Mesendoderm (in vitro differentiated cells): ENCODE results near the gene CTIF.

ENCODE experiments used
- DNase-seq: peaks from one replicate; pipeline ENCODE4 v3.0.0; 2013
- H2AK5ac ChIP-seq: 2 replicates; pipeline ENCODE4 v1.6.1; 2013; ENCODE audit warnings: low read length, inconsistent platforms
- H2BK120ac ChIP-seq: 2 replicates; pipeline ENCODE4 v1.6.1; 2013; ENCODE audit warnings: low read depth, mild to moderate bottlenecking, low read length, moderate library complexity, mixed read lengths
- H2BK15ac ChIP-seq: replicated peaks from 2 replicates; pipeline ENCODE4 v1.6.1; 2013; ENCODE audit warnings: low read depth, mild to moderate bottlenecking, moderate library complexity
- H2BK5ac ChIP-seq: 2 replicates; pipeline ENCODE4 v1.6.1; 2013; ENCODE audit warnings: low read length, inconsistent platforms
- H3K18ac ChIP-seq: 2 replicates; pipeline ENCODE4 v1.6.1; 2013; ENCODE audit warnings: mild to moderate bottlenecking, low read length, mixed read lengths
- H3K23ac ChIP-seq: one replicate; pipeline ENCODE4 v1.6.1; 2013; ENCODE audit warnings: low read length
- H3K27ac ChIP-seq: 2 replicates; pipeline ENCODE4 v1.5.1; 2013; ENCODE audit warnings: low read depth, mild to moderate bottlenecking, inconsistent platforms, low read length, moderate library complexity
- H3K27me3 ChIP-seq: 2 replicates; pipeline ENCODE4 v1.6.1; 2013; ENCODE audit warnings: low read length, control low read depth, mild to moderate bottlenecking, inconsistent platforms; ENCODE audit not compliant: insufficient read depth, poor library complexity
- H3K36me3 ChIP-seq: 2 replicates; pipeline ENCODE4 v1.6.1; 2013; ENCODE audit warnings: low read length, inconsistent platforms; ENCODE audit not compliant: control insufficient read depth, insufficient read depth
- H3K4ac ChIP-seq: one replicate; pipeline ENCODE4 v1.6.1; 2013; ENCODE audit warnings: low read depth, mild to moderate bottlenecking, low read length, moderate library complexity
- H3K4me1 ChIP-seq: 2 replicates; pipeline ENCODE4 v1.6.1; 2013; ENCODE audit warnings: low read depth, low read length, inconsistent platforms; ENCODE audit not compliant: control insufficient read depth
- H3K4me2 ChIP-seq: 2 replicates; pipeline ENCODE4 v1.6.1; 2013; ENCODE audit warnings: low read length
- H3K4me3 ChIP-seq: 2 replicates; pipeline ENCODE4 v1.5.1; 2013; ENCODE audit warnings: mild to moderate bottlenecking, low read length
- H3K56ac ChIP-seq: one replicate; pipeline ENCODE4 v1.6.1; 2013; ENCODE audit warnings: low read length
- H3K79me1 ChIP-seq: 2 replicates; pipeline ENCODE4 v1.6.1; 2013; ENCODE audit warnings: low read length, inconsistent platforms
- H3K79me2 ChIP-seq: 2 replicates; pipeline ENCODE4 v1.6.1; 2013; ENCODE audit warnings: mild to moderate bottlenecking, low read length; ENCODE audit not compliant: control insufficient read depth, insufficient read depth
- H3K9ac ChIP-seq: 2 replicates; pipeline ENCODE4 v1.6.1; 2013; ENCODE audit warnings: low read length, inconsistent platforms
- H4K5ac ChIP-seq: one replicate; pipeline ENCODE4 v1.6.1; 2013; ENCODE audit warnings: low read length
- H4K8ac ChIP-seq: one replicate; pipeline ENCODE4 v1.6.1; 2013; ENCODE audit warnings: low read depth, mild to moderate bottlenecking, control low read depth, low read length, moderate library complexity
- WGBS: extraction: QIAGEN DNeasy Blood & Tissue Kit; methylation state at CpG from one replicate; pipeline ENCODE4 v1.1.7; 2013; ENCODE audit warnings: low lambda C conversion rate, missing lambda C conversion rate; ENCODE audit not compliant: insufficient coverage; ENCODE audit errors: extremely low coverage; 5-methylcytosine and 5-hydroxymethylcytosine counted together

The CTIF gene

DNA sequence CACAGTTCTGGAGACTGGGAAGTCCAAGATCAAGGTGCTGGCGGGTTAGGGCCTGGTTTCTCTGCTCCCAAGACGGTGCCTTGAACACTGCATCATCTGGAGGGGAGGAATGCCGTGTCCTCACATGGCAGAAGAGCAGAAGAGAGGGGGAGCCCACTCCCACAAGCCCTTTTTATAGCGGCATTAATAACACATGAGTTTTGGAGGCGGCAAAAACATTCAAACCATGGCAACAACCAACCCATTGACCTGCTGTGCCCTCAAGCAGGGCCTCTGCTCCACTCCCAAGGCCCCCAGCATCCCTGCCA is 349.9 kb downstream of the CTIF start:
- Histone ChIP-seq H2AK5ac (no peak overlapping the region), H3K4ac (no peak overlapping the region), H3K4me3 (no peak overlapping the region), H3K27ac (no peak overlapping the region), H3K79me1 (no peaks in the 10 kb centered on the region), H3K4me2 (no peak overlapping the region), H2BK15ac (no peak overlapping the region), H3K4me1 (peaks cover 3% of the 10 kb centered on the region), H2BK5ac (no peak overlapping the region), H3K18ac (no peak overlapping the region), H3K27me3 (no peaks in the 10 kb centered on the region), H3K9ac (no peak overlapping the region), H4K5ac (no peak overlapping the region), H2BK120ac (no peak overlapping the region), H3K36me3 (no peaks in the 10 kb centered on the region), H4K8ac (no peak overlapping the region), H3K23ac (no peak overlapping the region), H3K56ac (no peak overlapping the region), H3K79me2 (no peaks in the 10 kb centered on the region)
- DNase-seq, result no peak
- no CpG with 5 or more reads among the region's 5 CpGs for WGBS

DNA sequence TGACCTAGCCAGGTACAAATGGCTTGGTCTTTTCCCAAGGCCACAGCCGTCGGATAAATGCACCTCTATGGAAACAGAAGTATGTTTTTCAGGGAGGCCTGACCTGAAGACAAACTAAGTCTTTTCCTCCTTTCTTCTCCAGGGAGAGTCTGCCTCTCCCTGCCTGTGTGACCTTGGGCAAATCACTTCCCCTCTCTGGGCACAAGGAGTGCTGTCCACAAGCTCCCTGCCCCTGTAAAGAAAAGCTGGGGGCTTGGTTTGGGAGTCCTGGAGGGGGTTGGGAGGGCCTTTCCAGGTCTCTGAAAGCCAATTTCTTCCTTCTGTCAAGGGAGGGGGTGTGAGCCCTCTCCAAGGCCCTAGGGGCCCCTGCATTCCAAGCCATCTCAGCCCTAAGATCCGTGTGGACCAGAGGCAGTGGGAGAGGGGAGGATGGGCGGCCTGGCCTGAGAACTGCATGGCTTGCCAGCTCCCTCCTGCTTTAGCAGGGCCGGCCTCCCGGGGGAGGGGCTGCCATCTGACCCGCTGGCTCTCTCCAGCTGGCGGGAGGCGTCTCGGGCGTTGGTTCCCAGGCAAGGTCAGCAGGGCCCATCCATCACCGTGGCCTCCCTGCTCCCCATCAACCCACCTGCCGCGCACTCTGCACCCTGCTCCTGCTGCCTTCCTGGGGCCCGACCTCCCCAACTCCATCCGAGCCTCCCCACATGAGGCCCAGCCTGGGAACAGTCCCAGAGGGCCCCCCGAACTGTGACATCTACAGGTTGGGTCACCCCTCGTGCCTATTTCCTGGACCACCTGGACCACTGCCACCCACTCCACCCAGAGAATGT is 350.5 kb downstream of the CTIF start:
- Histone ChIP-seq H2BK15ac (no peak overlapping the region), H3K27ac (no peak overlapping the region)
- DNase-seq, result peak; percentile 72

DNA sequence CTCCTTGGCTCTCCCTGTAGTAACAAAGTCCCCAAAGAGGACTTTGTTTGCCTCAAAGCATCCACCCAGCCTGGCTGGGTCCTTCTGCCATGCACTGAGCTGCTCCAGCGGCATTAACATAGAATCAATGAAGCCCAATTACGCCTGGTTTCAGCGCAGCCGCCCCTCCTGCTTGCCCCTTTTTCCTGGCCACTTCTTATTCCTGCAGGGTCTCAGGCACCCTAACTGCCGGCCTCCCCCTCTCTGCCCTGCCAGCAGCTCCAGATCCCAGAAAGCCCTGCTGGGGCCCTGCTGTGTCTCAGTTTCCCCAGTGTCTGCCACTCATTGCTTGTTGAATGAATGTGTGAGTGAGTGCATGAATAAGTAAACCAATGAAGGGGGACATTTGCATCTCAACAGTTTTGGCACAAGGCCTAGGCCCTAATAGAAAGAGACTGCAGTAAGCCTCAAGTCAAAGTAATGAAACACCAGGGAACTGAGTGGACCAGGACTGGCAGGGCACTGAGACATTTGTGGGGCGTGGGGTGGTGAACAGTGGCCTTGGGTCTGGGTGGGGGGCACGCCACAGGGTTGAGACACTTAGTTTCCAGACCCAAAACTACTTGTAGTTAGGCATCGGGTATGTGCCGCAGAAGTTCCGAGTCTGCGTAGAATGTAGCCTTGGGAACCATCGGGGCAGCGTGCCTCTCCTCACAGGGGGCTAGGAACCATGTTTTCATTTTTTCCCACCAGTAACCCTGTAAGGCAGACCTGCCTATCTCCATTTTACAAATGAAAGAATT is 351.3 kb downstream of the CTIF start:
- no peaks in the 10 kb centered on the region for H3K79me2 ChIP-seq
- no peak overlapping the region for H4K8ac ChIP-seq
- H3K23ac ChIP-seq, result no peak overlapping the region
- H3K18ac ChIP-seq, result no peak overlapping the region
- peak overlapping the region; percentile 56 for H3K56ac ChIP-seq
- no peak overlapping the region for H2AK5ac ChIP-seq
- no peaks in the 10 kb centered on the region for H3K79me1 ChIP-seq
- H3K36me3 ChIP-seq, result no peaks in the 10 kb centered on the region
- H2BK120ac ChIP-seq, result no peak overlapping the region
- no peak for DNase-seq
- H4K5ac ChIP-seq, result no peak overlapping the region
- H3K4me1 ChIP-seq, result peaks cover 3% of the 10 kb centered on the region
- H3K4ac ChIP-seq, result no peak overlapping the region
- H3K27ac ChIP-seq, result no peak overlapping the region
- WGBS, result no CpG with 5 or more reads among the region's 13 CpGs
- H2BK5ac ChIP-seq, result no peak overlapping the region
- H3K4me3 ChIP-seq, result no peak overlapping the region
- no peaks in the 10 kb centered on the region for H3K27me3 ChIP-seq
- no peak overlapping the region for H2BK15ac ChIP-seq
- H3K9ac ChIP-seq, result no peak overlapping the region
- no peak overlapping the region for H3K4me2 ChIP-seq

More for the DNA sequence above, 350.5 kb downstream of the CTIF start:
- no peak overlapping the region for H3K4me2 ChIP-seq
- no peak overlapping the region for H2AK5ac ChIP-seq
- no peaks in the 10 kb centered on the region for H3K79me2 ChIP-seq
- no peak overlapping the region for H3K4me3 ChIP-seq
- no peaks in the 10 kb centered on the region for H3K79me1 ChIP-seq
- no peaks in the 10 kb centered on the region for H3K36me3 ChIP-seq
- no peak overlapping the region for H2BK5ac ChIP-seq
- no peak overlapping the region for H3K9ac ChIP-seq
- no peak overlapping the region for H4K5ac ChIP-seq
- H3K4ac ChIP-seq, result no peak overlapping the region
- no peak overlapping the region for H2BK120ac ChIP-seq
- WGBS, result no CpG with 5 or more reads among the region's 18 CpGs
- no peak overlapping the region for H3K23ac ChIP-seq
- H3K18ac ChIP-seq, result no peak overlapping the region
- H3K56ac ChIP-seq, result peak overlapping the region; percentile 60
- peaks cover 3% of the 10 kb centered on the region for H3K4me1 ChIP-seq
- H3K27me3 ChIP-seq, result no peaks in the 10 kb centered on the region
- H4K8ac ChIP-seq, result no peak overlapping the region

DNA sequence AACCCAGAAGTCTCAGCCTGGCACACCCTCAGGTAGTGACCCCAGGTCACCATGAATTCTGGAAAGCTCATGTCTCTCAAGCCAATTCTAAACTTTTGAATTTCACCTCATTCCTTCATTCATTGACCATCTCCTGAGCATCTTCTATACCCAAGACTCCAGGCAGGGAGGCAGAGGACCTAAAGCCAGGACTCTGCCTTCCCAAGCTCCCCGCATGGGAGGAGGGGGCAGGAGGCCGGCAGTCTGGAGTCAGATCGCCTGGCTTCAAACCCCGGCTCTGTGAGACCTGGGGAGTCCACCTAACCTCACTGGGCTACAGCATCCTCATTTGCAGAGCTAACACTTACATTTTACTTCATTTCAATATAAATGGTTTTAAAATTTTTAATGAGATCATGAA is 352.9 kb downstream of the CTIF start:
- Histone ChIP-seq H3K4ac (no peak overlapping the region), H4K8ac (no peak overlapping the region), H3K9ac (no peak overlapping the region), H3K4me3 (no peak overlapping the region), H2BK120ac (no peak overlapping the region), H3K36me3 (no peaks in the 10 kb centered on the region), H2BK5ac (no peak overlapping the region), H3K27ac (no peak overlapping the region), H2AK5ac (no peak overlapping the region), H3K79me1 (no peaks in the 10 kb centered on the region), H3K79me2 (no peaks in the 10 kb centered on the region), H3K27me3 (no peaks in the 10 kb centered on the region), H3K4me2 (no peak overlapping the region), H3K23ac (no peak overlapping the region), H3K4me1 (peaks cover 3% of the 10 kb centered on the region), H2BK15ac (no peak overlapping the region), H3K18ac (no peak overlapping the region), H4K5ac (no peak overlapping the region), H3K56ac (no peak overlapping the region)
- no peak for DNase-seq
- no CpG with 5 or more reads among the region's 4 CpGs for whole genome bisulfite sequencing

DNA sequence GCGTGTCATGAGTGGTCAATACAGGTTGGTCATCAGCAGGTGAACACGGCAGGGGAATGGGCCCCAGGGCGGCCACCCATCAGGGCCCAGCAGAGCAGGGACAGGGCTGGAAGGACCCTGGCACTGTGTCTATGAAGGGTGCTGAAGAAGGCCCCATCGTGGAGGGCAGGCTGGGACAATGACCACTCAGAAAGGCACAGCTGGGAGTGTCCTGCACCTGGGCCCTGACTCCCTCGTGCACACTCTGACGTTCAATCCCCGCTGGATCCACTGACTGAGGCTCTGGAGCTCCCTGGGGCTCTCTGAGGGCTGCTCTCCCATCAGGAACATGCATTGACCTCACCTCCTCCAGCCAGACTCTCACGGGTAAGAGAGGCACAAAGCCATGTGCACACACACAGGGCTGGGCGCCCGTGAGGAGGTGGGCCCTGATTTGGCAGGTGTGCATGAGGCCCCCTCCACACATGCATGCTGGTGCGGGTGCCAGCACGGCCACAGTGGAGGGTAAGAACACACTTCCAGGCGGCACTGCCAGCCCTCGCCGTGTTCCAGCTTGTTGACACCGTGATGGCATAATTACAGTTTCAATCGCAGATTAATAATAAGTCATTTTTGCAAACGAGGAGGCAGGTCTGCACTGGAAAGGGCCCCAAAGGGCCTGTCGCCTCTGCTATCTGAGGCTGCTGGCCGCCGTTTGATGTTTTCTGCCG is 353.5 kb downstream of the CTIF start:
- no peak overlapping the region for H2BK5ac ChIP-seq
- no peak overlapping the region for H4K8ac ChIP-seq
- WGBS, result no CpG with 5 or more reads among the region's 22 CpGs
- H3K27me3 ChIP-seq, result no peaks in the 10 kb centered on the region
- no peak overlapping the region for H2BK120ac ChIP-seq
- peaks cover 3% of the 10 kb centered on the region for H3K4me1 ChIP-seq
- H3K56ac ChIP-seq, result no peak overlapping the region
- no peak overlapping the region for H3K27ac ChIP-seq
- H3K9ac ChIP-seq, result no peak overlapping the region
- H2AK5ac ChIP-seq, result no peak overlapping the region
- H3K18ac ChIP-seq, result no peak overlapping the region
- no peak overlapping the region for H3K4me3 ChIP-seq
- no peaks in the 10 kb centered on the region for H3K79me2 ChIP-seq
- DNase-seq, result no peak
- H2BK15ac ChIP-seq, result no peak overlapping the region
- no peak overlapping the region for H4K5ac ChIP-seq
- no peak overlapping the region for H3K23ac ChIP-seq
- no peaks in the 10 kb centered on the region for H3K79me1 ChIP-seq
- H3K36me3 ChIP-seq, result no peaks in the 10 kb centered on the region
- H3K4me2 ChIP-seq, result no peak overlapping the region
- no peak overlapping the region for H3K4ac ChIP-seq
